Thoracic aorta (tissue), 2 donors: Measurements from ENCODE around the gene WNT11. TPM values are rescaled to one million over a fixed set of nuclear protein-coding genes. Genes with fewer than 3 reads are reported as not detected.

Experiments used
- ATAC-seq: fragments of 150-250 bp; one replicate; pipeline ENCODE4 v1.8.0; 2017; ENCODE audit warnings: low read depth; ENCODE audit not compliant: insufficient number of reproducible peaks, low FRiP score
- DNase-seq: peaks from one replicate; pipeline ENCODE4 v3.0.0-alpha.2; 2020; ENCODE audit warnings: low spot score
- H3K27ac ChIP-seq, 2 donors: fragments of 200-600 bp; sonication (generic); 1 replicate in 1 of 2; 2 replicates in 1 of 2; pipeline ENCODE4 v1.5.1; 2016; ENCODE audit warnings: mild to moderate bottlenecking in 2 of 2, moderate library complexity in 2 of 2
- H3K27me3 ChIP-seq: fragments of 200-600 bp; sonication (generic); replicated peaks from 2 replicates; pipeline ENCODE4 v1.6.0; 2016; ENCODE audit warnings: mild to moderate bottlenecking; ENCODE audit not compliant: insufficient read depth
- H3K36me3 ChIP-seq: fragments of 200-600 bp; sonication (generic); one replicate; pipeline ENCODE4 v1.5.1; 2016
- H3K4me1 ChIP-seq, 2 donors: fragments of 200-600 bp; sonication (generic); 1 replicate in 1 of 2; 2 replicates in 1 of 2; pipeline versions ENCODE4 v1.5.1 to v1.6.0; 2016; ENCODE audit warnings: low read depth in 2 of 2, mild to moderate bottlenecking in 1 of 2; ENCODE audit not compliant: control insufficient read depth in 1 of 2
- H3K4me3 ChIP-seq: fragments of 200-600 bp; sonication (generic); 2 replicates; pipeline ENCODE4 v1.5.1; 2016; ENCODE audit warnings: mild to moderate bottlenecking
- H3K9me3 ChIP-seq: fragments of 200-600 bp; sonication (generic); 2 replicates; pipeline ENCODE4 v1.5.1; 2016
- total RNA-seq, 2 donors: library from RNA; depleted of rRNA; stranded (reverse); fragments of >200 nt; gene quantifications; one replicate each; pipeline versions ENCODE4 v1.1.0 to v1.2.3, GENCODE V29; 2016
- TF ChIP-seq, protein P1 (sequence below): fragments of 200-600 bp; sonication (generic); IDR thresholded peaks from one replicate; pipeline ENCODE4 v1.5.1; 2019; ENCODE audit warnings: antibody characterized with exemption

Gene WNT11
- total RNA-seq, 2 donors from 2014 or later, result 12.0 to 35.1 TPM

DNA sequence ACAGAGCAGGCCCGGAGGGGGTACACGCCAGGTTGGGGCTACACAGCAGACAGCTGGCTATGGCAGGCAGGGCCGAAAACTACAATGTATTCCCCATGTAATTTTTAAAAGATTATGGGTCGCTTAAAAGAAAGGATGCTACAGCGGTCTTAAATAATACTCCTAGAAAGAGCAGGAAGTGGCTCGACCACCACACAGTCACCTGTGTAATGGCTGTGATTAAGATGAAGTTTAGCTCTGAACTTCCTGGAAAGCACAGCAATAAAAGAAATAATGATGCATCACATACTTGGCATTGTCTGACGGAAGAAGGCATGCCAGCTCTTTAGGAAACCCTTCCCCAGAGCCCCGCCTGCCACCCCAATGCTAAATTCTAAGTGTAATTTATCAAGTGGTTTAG, 32.6 kb downstream of the WNT11 start:
- no peak overlapping the region for H3K4me3 ChIP-seq
- TF ChIP-seq, protein P1, sequence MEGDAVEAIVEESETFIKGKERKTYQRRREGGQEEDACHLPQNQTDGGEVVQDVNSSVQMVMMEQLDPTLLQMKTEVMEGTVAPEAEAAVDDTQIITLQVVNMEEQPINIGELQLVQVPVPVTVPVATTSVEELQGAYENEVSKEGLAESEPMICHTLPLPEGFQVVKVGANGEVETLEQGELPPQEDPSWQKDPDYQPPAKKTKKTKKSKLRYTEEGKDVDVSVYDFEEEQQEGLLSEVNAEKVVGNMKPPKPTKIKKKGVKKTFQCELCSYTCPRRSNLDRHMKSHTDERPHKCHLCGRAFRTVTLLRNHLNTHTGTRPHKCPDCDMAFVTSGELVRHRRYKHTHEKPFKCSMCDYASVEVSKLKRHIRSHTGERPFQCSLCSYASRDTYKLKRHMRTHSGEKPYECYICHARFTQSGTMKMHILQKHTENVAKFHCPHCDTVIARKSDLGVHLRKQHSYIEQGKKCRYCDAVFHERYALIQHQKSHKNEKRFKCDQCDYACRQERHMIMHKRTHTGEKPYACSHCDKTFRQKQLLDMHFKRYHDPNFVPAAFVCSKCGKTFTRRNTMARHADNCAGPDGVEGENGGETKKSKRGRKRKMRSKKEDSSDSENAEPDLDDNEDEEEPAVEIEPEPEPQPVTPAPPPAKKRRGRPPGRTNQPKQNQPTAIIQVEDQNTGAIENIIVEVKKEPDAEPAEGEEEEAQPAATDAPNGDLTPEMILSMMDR, result no peak
- no peak overlapping the region for H3K27ac ChIP-seq
- DNase-seq (no peak), ATAC-seq (no peak)
- H3K36me3 ChIP-seq, result no peaks in the 10 kb centered on the region
- H3K9me3 ChIP-seq, result no peaks in the 10 kb centered on the region
- no peaks in the 10 kb centered on the region for H3K4me1 ChIP-seq
- H3K27me3 ChIP-seq, result no peaks in the 10 kb centered on the region

- Histone ChIP-seq H3K4me3 (no peak overlapping the region), H3K27me3 (no peaks in the 10 kb centered on the region), H3K4me1 (no peaks in the 10 kb centered on the region), H3K27ac (no peak overlapping the region), H3K9me3 (no peaks in the 10 kb centered on the region), H3K36me3 (no peaks in the 10 kb centered on the region)
- DNase-seq, result no peak
- ATAC-seq, result no peak
- TF ChIP-seq, protein P1, result no peak
Measured at GRCh38 chr11:76172583-76172982, 33.7 kb downstream of the WNT11 start.

- H3K9me3 ChIP-seq, result no peaks in the 10 kb centered on the region
- no peaks in the 10 kb centered on the region for H3K4me1 ChIP-seq
- no peaks in the 10 kb centered on the region for H3K36me3 ChIP-seq
- no peak overlapping the region for H3K4me3 ChIP-seq
- no peak overlapping the region for H3K27ac ChIP-seq
- TF ChIP-seq, protein P1, result no peak
- DNase-seq, result no peak
- H3K27me3 ChIP-seq, result no peaks in the 10 kb centered on the region
- ATAC-seq, result no peak
Measured at GRCh38 chr11:76170468-76170867, 35.8 kb downstream of the WNT11 start.

- no peak for ATAC-seq
- H3K36me3 ChIP-seq, result no peaks in the 10 kb centered on the region
- no peaks in the 10 kb centered on the region for H3K9me3 ChIP-seq
- H3K4me3 ChIP-seq, result no peak overlapping the region
- no peak overlapping the region for H3K27ac ChIP-seq
- TF ChIP-seq, protein P1, result no peak
- H3K27me3 ChIP-seq, result no peaks in the 10 kb centered on the region
- H3K4me1 ChIP-seq, result no peaks in the 10 kb centered on the region
- no peak for DNase-seq
Measured at GRCh38 chr11:76169473-76169896, 36.8 kb downstream of the WNT11 start.

DNA sequence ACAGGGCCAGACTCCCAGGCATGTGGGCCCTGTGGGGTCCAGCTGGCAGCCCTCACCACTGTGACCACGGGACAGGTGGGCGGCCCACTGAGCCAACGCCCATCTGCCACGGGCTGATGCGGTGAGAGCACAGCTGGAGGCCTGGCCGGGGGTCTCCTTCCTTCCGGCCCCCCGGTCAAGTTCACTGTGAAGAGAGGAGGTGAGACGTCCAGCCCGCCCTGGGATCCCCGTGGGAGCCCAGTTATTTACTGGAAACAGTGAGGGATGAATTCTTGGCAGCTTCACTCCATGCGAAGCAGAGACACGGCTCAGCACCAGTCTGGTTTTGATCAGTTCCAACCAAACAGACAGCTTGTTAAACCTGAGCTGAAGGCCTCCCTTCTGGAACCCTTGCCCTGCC, 38.7 kb downstream of the WNT11 start:
- DNase-seq, result no peak
- TF ChIP-seq, protein P1, result no peak

More for the DNA sequence above, 38.7 kb downstream of the WNT11 start:
- H3K27ac ChIP-seq, result no peak overlapping the region
- no peaks in the 10 kb centered on the region for H3K36me3 ChIP-seq
- H3K4me1 ChIP-seq, result no peaks in the 10 kb centered on the region
- no peaks in the 10 kb centered on the region for H3K9me3 ChIP-seq
- H3K4me3 ChIP-seq, result no peak overlapping the region
- no peak for ATAC-seq
- H3K27me3 ChIP-seq, result no peaks in the 10 kb centered on the region
